Large intestine (tissue), 3 donors: Measurements from ENCODE around the gene MGAT1. TPM values are rescaled to one million over a fixed set of nuclear protein-coding genes. Genes with fewer than 3 reads are reported as not detected.
"Not testable (repeated sequence)": the region's sequence is repeated elsewhere in the genome, so short reads cannot be mapped to it uniquely, and the experiment has no call there.

Experiments used
- DNase-seq, 2 donors: peaks; one replicate each; pipeline versions ENCODE4 v3.0.0 to v3.0.0-alpha.2; 2013
- H3K27ac ChIP-seq: one replicate; pipeline ENCODE4 v1.5.1; 2013; ENCODE audit warnings: low read length
- H3K27me3 ChIP-seq: 2 replicates; pipeline ENCODE4 v1.6.1; 2013; ENCODE audit warnings: low read length; ENCODE audit not compliant: control insufficient read depth, insufficient read depth
- H3K36me3 ChIP-seq: 2 replicates; pipeline ENCODE4 v1.6.1; 2013; ENCODE audit warnings: low read length; ENCODE audit not compliant: control insufficient read depth, insufficient read depth
- H3K4me1 ChIP-seq: one replicate; pipeline ENCODE4 v1.6.1; 2013; ENCODE audit warnings: low read length; ENCODE audit not compliant: control insufficient read depth, insufficient read depth
- H3K4me3 ChIP-seq: one replicate; pipeline ENCODE4 v1.5.1; 2013; ENCODE audit warnings: low read length
- H3K9me3 ChIP-seq: one replicate; pipeline ENCODE4 v1.6.1; 2013; ENCODE audit warnings: mild to moderate bottlenecking, low read depth, low read length, moderate library complexity; ENCODE audit not compliant: control insufficient read depth
- WGBS: methylation state at CpG from one replicate; pipeline ENCODE4 v1.1.5; 2013; ENCODE audit warnings: low lambda C conversion rate; ENCODE audit not compliant: insufficient coverage; 5-methylcytosine and 5-hydroxymethylcytosine counted together
- polyA plus RNA-seq: library from polyadenylated mRNA; unstranded; fragments of 120-200 nt; gene quantifications from one replicate; pipeline ENCODE4 v1.2.1, GENCODE V29; 2013

Gene MGAT1
- polyA plus RNA-seq, 1 donor, result 110 TPM

GRCh38 chr5:180839935-180840334 lies 37.3 kb upstream of the MGAT1 start:
- DNase-seq, result no peak
- no peaks in the 10 kb centered on the region for H3K27me3 ChIP-seq
- H3K9me3 ChIP-seq, result no peaks in the 10 kb centered on the region
- no peak overlapping the region for H3K27ac ChIP-seq
- no peaks in the 10 kb centered on the region for H3K4me1 ChIP-seq
- H3K4me3 ChIP-seq, result no peak overlapping the region
- no CpG with 5 or more reads among the region's 3 CpGs for WGBS
- peaks cover 8% of the 10 kb centered on the region for H3K36me3 ChIP-seq

GRCh38 chr5:180839227-180839626 lies 36.6 kb upstream of the MGAT1 start:
- no peak overlapping the region for H3K27ac ChIP-seq
- H3K4me1 ChIP-seq, result no peaks in the 10 kb centered on the region
- no peaks in the 10 kb centered on the region for H3K27me3 ChIP-seq
- no peak for DNase-seq
- H3K4me3 ChIP-seq, result no peak overlapping the region
- WGBS, result no CpG with 5 or more reads among the region's 2 CpGs
- H3K9me3 ChIP-seq, result no peaks in the 10 kb centered on the region
- peaks cover 14% of the 10 kb centered on the region for H3K36me3 ChIP-seq

GRCh38 chr5:180837478-180837877 lies 34.9 kb upstream of the MGAT1 start:
- no peaks in the 10 kb centered on the region for H3K9me3 ChIP-seq
- no peaks in the 10 kb centered on the region for H3K4me1 ChIP-seq
- DNase-seq, result no peak
- peaks cover 14% of the 10 kb centered on the region for H3K36me3 ChIP-seq
- no peak overlapping the region for H3K4me3 ChIP-seq
- no peak overlapping the region for H3K27ac ChIP-seq
- H3K27me3 ChIP-seq, result no peaks in the 10 kb centered on the region
- no CpG with 5 or more reads among the region's 4 CpGs for WGBS

GRCh38 chr5:180832638-180833068 lies 30.0 kb upstream of the MGAT1 start:
- H3K27me3 ChIP-seq, result no peaks in the 10 kb centered on the region
- peaks cover 10% of the 10 kb centered on the region for H3K4me1 ChIP-seq
- H3K4me3 ChIP-seq, result no peak overlapping the region
- peaks cover 17% of the 10 kb centered on the region for H3K9me3 ChIP-seq
- no peak overlapping the region for H3K27ac ChIP-seq
- no CpG with 5 or more reads among the region's 2 CpGs for WGBS
- peaks cover 16% of the 10 kb centered on the region for H3K36me3 ChIP-seq
- no peak for DNase-seq

- Histone ChIP-seq H3K27ac (peak overlapping the region; percentile 92), H3K4me1 (peaks cover 10% of the 10 kb centered on the region)
- no CpG with 5 or more reads among the region's 80 CpGs for WGBS
Observed at GRCh38 chr5:180831139-180832093, 28.8 kb upstream of the MGAT1 start.

GRCh38 chr5:180830253-180831138 lies 27.9 kb upstream of the MGAT1 start:
- WGBS, result no CpG with 5 or more reads among the region's 35 CpGs

More at GRCh38 chr5:180831139-180832093, 28.8 kb upstream of the MGAT1 start:
- peaks cover 16% of the 10 kb centered on the region for H3K36me3 ChIP-seq
- H3K4me3 ChIP-seq, result peak overlapping the region; percentile 78
- no peaks in the 10 kb centered on the region for H3K27me3 ChIP-seq
- peaks cover 17% of the 10 kb centered on the region for H3K9me3 ChIP-seq
- DNase-seq, result peak; percentile 71 to 89

GRCh38 chr5:180829726-180830125 lies 27.1 kb upstream of the MGAT1 start:
- Histone ChIP-seq H3K4me3 (no peak overlapping the region), H3K4me1 (peaks cover 10% of the 10 kb centered on the region), H3K27me3 (no peaks in the 10 kb centered on the region), H3K9me3 (peaks cover 17% of the 10 kb centered on the region), H3K27ac (no peak overlapping the region), H3K36me3 (peaks cover 6% of the 10 kb centered on the region)
- 100% methylated on average over 1 of the region's 5 CpGs for WGBS
- DNase-seq, result no peak

More at GRCh38 chr5:180830253-180831138, 27.9 kb upstream of the MGAT1 start:
- Histone ChIP-seq H3K27ac (peak overlapping the region; percentile 92), H3K27me3 (no peaks in the 10 kb centered on the region), H3K4me1 (peaks cover 10% of the 10 kb centered on the region), H3K36me3 (peaks cover 14% of the 10 kb centered on the region), H3K9me3 (peaks cover 17% of the 10 kb centered on the region), H3K4me3 (peak overlapping the region; percentile 78)
- no peak for DNase-seq

- WGBS, result 58% methylated on average over 3 of the region's 13 CpGs
- H3K36me3 ChIP-seq, H3K4me1 ChIP-seq: not testable (repeated sequence)
Observed at GRCh38 chr5:180828756-180829531, 26.3 kb upstream of the MGAT1 start.

GRCh38 chr5:180827374-180827773 lies 24.8 kb upstream of the MGAT1 start:
- H3K27ac ChIP-seq, H3K4me3 ChIP-seq, H3K4me1 ChIP-seq, DNase-seq, H3K27me3 ChIP-seq, H3K36me3 ChIP-seq: not testable (repeated sequence)
- WGBS, result no CpG with 5 or more reads among the region's 7 CpGs
- peaks cover 17% of the 10 kb centered on the region for H3K9me3 ChIP-seq

More at GRCh38 chr5:180828756-180829531, 26.3 kb upstream of the MGAT1 start:
- not testable (repeated sequence) for DNase-seq, H3K27ac ChIP-seq, H3K4me3 ChIP-seq, H3K27me3 ChIP-seq
- H3K9me3 ChIP-seq, result peaks cover 17% of the 10 kb centered on the region
